ENCODE results near the gene PTPN22.
A peak's percentile ranks its signal among the peaks of the same experiment; 100 is the strongest.

The PTPN22 gene

GRCh38 chr1:113835686-113836290, 35.7 kb downstream of the PTPN22 start:
- H3K4me3 ChIP-seq (ENCODE audit: control insufficient read depth, low read depth, low read length) = no peak overlapping the region
- DNase-seq (ENCODE audit: low read depth) = peak; percentile 70
- TF ChIP-seq CTCF (conservative IDR thresholded peaks at IDR 0.05; ENCODE audit: control insufficient read depth, insufficient read depth, low read depth, low read length) = peak; percentile 46

GRCh38 chr1:113834716-113835115, 36.8 kb downstream of the PTPN22 start:
- H3K4me3 ChIP-seq (ENCODE audit: control insufficient read depth, low read depth, low read length) = no peak overlapping the region
- no peak for DNase-seq (ENCODE audit: low read depth)
- no peak for TF ChIP-seq CTCF (conservative IDR thresholded peaks at IDR 0.05; ENCODE audit: control insufficient read depth, insufficient read depth, low read depth, low read length)

- H3K4me3 ChIP-seq (ENCODE audit: control insufficient read depth, low read depth, low read length) = no peak overlapping the region
- TF ChIP-seq CTCF (conservative IDR thresholded peaks at IDR 0.05; ENCODE audit: control insufficient read depth, insufficient read depth, low read depth, low read length) = no peak
- no peak for DNase-seq (ENCODE audit: low read depth)
Observed at GRCh38 chr1:113830039-113830438, 41.5 kb downstream of the PTPN22 start.

- DNase-seq (ENCODE audit: low read depth) = no peak
- H3K4me3 ChIP-seq (ENCODE audit: control insufficient read depth, low read depth, low read length) = no peak overlapping the region
- TF ChIP-seq CTCF (conservative IDR thresholded peaks at IDR 0.05; ENCODE audit: control insufficient read depth, insufficient read depth, low read depth, low read length) = no peak
Observed at GRCh38 chr1:113821916-113822315, 49.6 kb downstream of the PTPN22 start.

GRCh38 chr1:113818578-113818977, 52.9 kb downstream of the PTPN22 start:
- no peak overlapping the region for H3K4me3 ChIP-seq (ENCODE audit: control insufficient read depth, low read depth, low read length)
- no peak for TF ChIP-seq CTCF (conservative IDR thresholded peaks at IDR 0.05; ENCODE audit: control insufficient read depth, insufficient read depth, low read depth, low read length)
- DNase-seq (ENCODE audit: low read depth) = no peak

- no peak overlapping the region for H3K4me3 ChIP-seq (ENCODE audit: control insufficient read depth, low read depth, low read length)
- no peak for DNase-seq (ENCODE audit: low read depth)
Observed at GRCh38 chr1:113813218-113813617, 58.3 kb downstream of the PTPN22 start.

More at GRCh38 chr1:113813218-113813617, 58.3 kb downstream of the PTPN22 start:
- TF ChIP-seq CTCF (conservative IDR thresholded peaks at IDR 0.05; ENCODE audit: control insufficient read depth, insufficient read depth, low read depth, low read length) = no peak

Measured in fibroblast of mammary gland (primary cell).